DND-41 (cell line): ENCODE measurements around the gene RIPOR1.

Source experiments
- ATAC-seq: fragments of 200-7000 bp; cut with Tn5 transposase; 3 replicates; pipeline ENCODE4 v1.9.1; 2021; ENCODE audit warnings: low read depth; ENCODE audit not compliant: insufficient read depth
- DNase-seq: peaks from one replicate; pipeline ENCODE4 v3.0.0-alpha.2; 2020
- H2AFZ ChIP-seq: 2 replicates; pipeline ENCODE4 v1.6.0; 2012; ENCODE audit warnings: low read depth, low read length
- H3K27ac ChIP-seq: 2 replicates; pipeline ENCODE4 v1.5.1; 2012; ENCODE audit warnings: low read length, inconsistent platforms
- H3K27me3 ChIP-seq: fragments of 200-600 bp; sonication (generic); 2 replicates; pipeline ENCODE4 v1.6.0; 2012; ENCODE audit warnings: low read length, mild to moderate bottlenecking, inconsistent platforms; ENCODE audit not compliant: insufficient read depth, poor library complexity
- H3K36me3 ChIP-seq: 2 replicates; pipeline ENCODE4 v1.5.1; 2012; ENCODE audit warnings: low read length, inconsistent platforms; ENCODE audit not compliant: insufficient read depth
- H3K4me1 ChIP-seq: 2 replicates; pipeline ENCODE4 v1.5.1; 2012; ENCODE audit warnings: mild to moderate bottlenecking, low read length; ENCODE audit not compliant: insufficient read depth
- H3K4me2 ChIP-seq: 2 replicates; pipeline ENCODE4 v1.6.0; 2012; ENCODE audit warnings: mild to moderate bottlenecking, moderate library complexity, low read length, inconsistent platforms; ENCODE audit not compliant: insufficient read depth
- H3K4me3 ChIP-seq, 2 experiments: fragments of 200-600 bp in 1 of 2; shearing (Covaris generic) in 1 of 2; 2 replicates each; pipeline ENCODE4 v1.5.1; 2012 to 2016; ENCODE audit warnings: inconsistent platforms in 2 of 2, low read length in 2 of 2, mild to moderate bottlenecking in 2 of 2, low read depth in 1 of 2, moderate library complexity in 1 of 2
- H3K79me2 ChIP-seq: 2 replicates; pipeline ENCODE4 v1.6.0; 2012; ENCODE audit warnings: low read length, inconsistent platforms; ENCODE audit not compliant: insufficient read depth
- H3K9ac ChIP-seq: 2 replicates; pipeline ENCODE4 v1.6.0; 2012; ENCODE audit warnings: low read depth, mild to moderate bottlenecking, inconsistent platforms, low read length, moderate library complexity
- H3K9me3 ChIP-seq: 2 replicates; pipeline ENCODE4 v1.5.1; 2012; ENCODE audit warnings: low read length, moderate library complexity, mild to moderate bottlenecking, inconsistent platforms; ENCODE audit not compliant: insufficient read depth, severe bottlenecking
- H4K20me1 ChIP-seq: 2 replicates; pipeline ENCODE4 v1.6.0; 2012; ENCODE audit warnings: low read length; ENCODE audit not compliant: insufficient read depth
- EZH2 ChIP-seq: IDR thresholded peaks from 3 replicates; pipeline ENCODE4 v1.6.1; 2012; ENCODE audit warnings: borderline replicate concordance, low read depth, mild to moderate bottlenecking, moderate library complexity, low read length, inconsistent platforms; ENCODE audit not compliant: severe bottlenecking
- TF ChIP-seq, protein P1 (sequence below): IDR thresholded peaks from 2 replicates; pipeline ENCODE4 v1.5.1; 2012; ENCODE audit warnings: borderline replicate concordance, low read length, moderate library complexity, mild to moderate bottlenecking; ENCODE audit not compliant: poor library complexity, severe bottlenecking; ENCODE audit errors: extremely low read depth

Gene RIPOR1

DNA sequence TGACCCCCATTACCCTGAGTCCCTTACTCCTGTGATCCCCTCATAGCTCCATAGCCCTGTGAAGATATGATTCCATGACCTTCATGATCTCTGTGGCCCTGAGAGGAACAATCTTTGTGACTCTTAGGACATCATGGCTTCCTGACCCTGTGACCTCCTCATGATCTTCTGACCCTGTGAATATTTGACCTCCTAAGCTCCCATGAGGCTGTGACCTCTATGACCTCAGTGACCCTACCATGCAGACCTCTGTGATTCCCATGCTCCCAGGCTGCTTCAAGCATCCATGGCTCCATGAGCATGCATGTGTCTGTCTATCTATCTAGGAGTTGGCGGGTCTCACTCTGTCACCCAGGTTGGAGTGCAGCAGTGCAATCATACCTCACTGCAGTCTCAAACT is 12.1 kb downstream of the RIPOR1 start:
- DNase-seq = no peak
- no peak overlapping the region for H2AFZ ChIP-seq
- peaks cover 67% of the 10 kb centered on the region for H3K36me3 ChIP-seq
- H3K4me3 ChIP-seq = no peak overlapping the region
- H3K4me1 ChIP-seq = peaks cover 39% of the 10 kb centered on the region
- TF ChIP-seq, protein P1, sequence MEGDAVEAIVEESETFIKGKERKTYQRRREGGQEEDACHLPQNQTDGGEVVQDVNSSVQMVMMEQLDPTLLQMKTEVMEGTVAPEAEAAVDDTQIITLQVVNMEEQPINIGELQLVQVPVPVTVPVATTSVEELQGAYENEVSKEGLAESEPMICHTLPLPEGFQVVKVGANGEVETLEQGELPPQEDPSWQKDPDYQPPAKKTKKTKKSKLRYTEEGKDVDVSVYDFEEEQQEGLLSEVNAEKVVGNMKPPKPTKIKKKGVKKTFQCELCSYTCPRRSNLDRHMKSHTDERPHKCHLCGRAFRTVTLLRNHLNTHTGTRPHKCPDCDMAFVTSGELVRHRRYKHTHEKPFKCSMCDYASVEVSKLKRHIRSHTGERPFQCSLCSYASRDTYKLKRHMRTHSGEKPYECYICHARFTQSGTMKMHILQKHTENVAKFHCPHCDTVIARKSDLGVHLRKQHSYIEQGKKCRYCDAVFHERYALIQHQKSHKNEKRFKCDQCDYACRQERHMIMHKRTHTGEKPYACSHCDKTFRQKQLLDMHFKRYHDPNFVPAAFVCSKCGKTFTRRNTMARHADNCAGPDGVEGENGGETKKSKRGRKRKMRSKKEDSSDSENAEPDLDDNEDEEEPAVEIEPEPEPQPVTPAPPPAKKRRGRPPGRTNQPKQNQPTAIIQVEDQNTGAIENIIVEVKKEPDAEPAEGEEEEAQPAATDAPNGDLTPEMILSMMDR = no peak
- TF ChIP-seq EZH2 = no peak
- no peaks in the 10 kb centered on the region for H3K27me3 ChIP-seq
- peak overlapping the region; percentile 22; the same call in 1 of the 2 replicates for H3K27ac ChIP-seq
- no peaks in the 10 kb centered on the region for H3K9me3 ChIP-seq
- peaks cover 31% of the 10 kb centered on the region for H4K20me1 ChIP-seq
- no peak overlapping the region for H3K9ac ChIP-seq
- no peak for ATAC-seq
- no peak overlapping the region for H3K4me2 ChIP-seq
- H3K79me2 ChIP-seq = peaks cover 24% of the 10 kb centered on the region

- Histone ChIP-seq H3K4me2 (no peak overlapping the region), H3K36me3 (peaks cover 74% of the 10 kb centered on the region), H3K9me3 (no peaks in the 10 kb centered on the region), H2AFZ (no peak overlapping the region), H3K9ac (no peak overlapping the region), H3K4me1 (peaks cover 46% of the 10 kb centered on the region), H3K27me3 (no peaks in the 10 kb centered on the region), H4K20me1 (peaks cover 25% of the 10 kb centered on the region), H3K4me3 (no peak overlapping the region), H3K27ac (peak overlapping the region; percentile 27), H3K79me2 (peaks cover 24% of the 10 kb centered on the region)
- DNase-seq (no peak), ATAC-seq (no peak)
- no peak for TF ChIP-seq EZH2
- TF ChIP-seq, protein P1 = no peak
These were observed 13.0 kb downstream of the RIPOR1 start for GRCh38 chr16:67541391-67542263.

GRCh38 chr16:67542464-67542863 is 13.8 kb downstream of the RIPOR1 start:
- no peak overlapping the region for H2AFZ ChIP-seq
- H3K9me3 ChIP-seq = no peaks in the 10 kb centered on the region
- H3K4me3 ChIP-seq = no peak overlapping the region
- H3K9ac ChIP-seq = no peak overlapping the region
- H3K27ac ChIP-seq = peak overlapping the region; percentile 15
- ATAC-seq (peak; percentile 81), DNase-seq (peak; percentile 94)
- no peaks in the 10 kb centered on the region for H3K27me3 ChIP-seq
- peaks cover 23% of the 10 kb centered on the region for H3K79me2 ChIP-seq
- H4K20me1 ChIP-seq = peaks cover 23% of the 10 kb centered on the region
- H3K36me3 ChIP-seq = peaks cover 76% of the 10 kb centered on the region
- no peak overlapping the region for H3K4me2 ChIP-seq
- H3K4me1 ChIP-seq = peaks cover 46% of the 10 kb centered on the region
- TF ChIP-seq, protein P1 = no peak
- TF ChIP-seq EZH2 = no peak
